Measurements from ENCODE around the gene YIF1A. TPM values are rescaled to one million over a fixed set of nuclear protein-coding genes. Genes with fewer than 3 reads are reported as not detected.

The YIF1A gene
- total RNA-seq, 1 experiment from 2014 or later, result 64.3 TPM

GRCh38 chr11:66282468-66283455 lies 6.2 kb downstream of the YIF1A start:
- no peak overlapping the region for H2BK15ac ChIP-seq (ENCODE audit: low read depth, low read length)
- Mint-ChIP-seq H3K4me3 (peak overlapping the region in 1 of 2 experiments; percentile 18; a peak in 1 of 5 replicates), H3K36me3 (ENCODE audit: insufficient read depth in 1 of 3, low read depth in 3 of 3) (peaks cover 0 to 10% (median 9%) of the 10 kb centered on the region in 3 experiments; a peak in 5 of 7 replicates), H3K4me1 (peaks cover 28 to 32% of the 10 kb centered on the region in 2 experiments), H3K9me3 (no peaks in the 10 kb centered on the region; a peak in 1 of 5 replicates), H3K27me3 (ENCODE audit: low read depth) (peaks cover 23% of the 10 kb centered on the region), H3K27ac (0 out of 7 replicates have a peak overlapping the region, but pooled peaks of 1 of the 3 experiments have one; percentile 44)
- peak; percentile 99 for TF ChIP-seq CTCF (conservative IDR thresholded peaks at IDR 0.05)
- WGBS (ENCODE audit: extremely low coverage, insufficient read length, low lambda C conversion rate), result no CpG with 5 or more reads among the region's 35 CpGs
- no peak overlapping the region for H2AFZ ChIP-seq (ENCODE audit: low read length)
- no peak overlapping the region for H3K23ac ChIP-seq (ENCODE audit: insufficient read length, low read depth, low read length)
- H3K79me1 ChIP-seq (ENCODE audit: insufficient read depth, low read depth, low read length, poor library complexity, severe bottlenecking), result no peaks in the 10 kb centered on the region
- no peak overlapping the region for H2AK5ac ChIP-seq (ENCODE audit: insufficient read length, low read length)
- no peaks in the 10 kb centered on the region for H3K9me3 ChIP-seq (ENCODE audit: control insufficient read depth, low read depth, low read length)
- no peak overlapping the region for H4K5ac ChIP-seq (ENCODE audit: insufficient read length, low read depth, low read length)
- H3K4ac ChIP-seq (ENCODE audit: low read depth, low read length), result no peak overlapping the region
- no peak overlapping the region for H2BK12ac ChIP-seq (ENCODE audit: insufficient read length, low read depth, low read length)
- H3K56ac ChIP-seq (ENCODE audit: insufficient read length, low read depth, low read length), result no peak overlapping the region
- DNase-seq, result peak; percentile 99
- H3K27me3 ChIP-seq (ENCODE audit: insufficient read depth, low read length), result no peaks in the 10 kb centered on the region
- H3K79me2 ChIP-seq (ENCODE audit: insufficient read depth, low read length), result no peaks in the 10 kb centered on the region
- no peak overlapping the region for H3K18ac ChIP-seq (ENCODE audit: insufficient read length, low read depth, low read length)
- no peaks in the 10 kb centered on the region for H3K4me1 ChIP-seq (ENCODE audit: insufficient read depth, low read length)
- H4K20me1 ChIP-seq (ENCODE audit: control insufficient read depth, insufficient read depth, insufficient read length), result no peaks in the 10 kb centered on the region
- H2BK120ac ChIP-seq (ENCODE audit: low read depth, low read length, poor library complexity, severe bottlenecking), result no peak overlapping the region
- H2BK20ac ChIP-seq (ENCODE audit: low read depth, low read length, poor library complexity, severe bottlenecking), result no peak overlapping the region
- H3K4me2 ChIP-seq (ENCODE audit: insufficient read depth, insufficient read length, low read length), result no peak overlapping the region
- H3K9ac ChIP-seq (ENCODE audit: extremely low read depth, insufficient read length, low read length), result no peak overlapping the region
- H3K27ac ChIP-seq (ENCODE audit: insufficient read length, low read depth, low read length), result no peak overlapping the region
- H4K8ac ChIP-seq (replicated peaks; ENCODE audit: insufficient read length, low read depth, low read length), result no peak overlapping the region
- no peak overlapping the region for H2BK5ac ChIP-seq (ENCODE audit: insufficient read length, low read length)
- H3K14ac ChIP-seq (ENCODE audit: insufficient read depth, low read length), result no peak overlapping the region
- H4K91ac ChIP-seq (ENCODE audit: insufficient read length, low read depth, low read length), result no peak overlapping the region
- no peak overlapping the region for H3T11ph ChIP-seq (ENCODE audit: low read length)
- no peaks in the 10 kb centered on the region for H3K23me2 ChIP-seq (ENCODE audit: insufficient read length, low read depth, low read length, poor library complexity, severe bottlenecking)

All from H9 (cell line).